Adrenal gland (tissue), 12 donors: Measurements from ENCODE around the gene TEKT1. TPM values are rescaled to one million over a fixed set of nuclear protein-coding genes. Genes with fewer than 3 reads are reported as not detected.

ENCODE experiments used
- DNase-seq, 7 donors: peaks; one replicate each; pipeline ENCODE4 v3.0.0-alpha.2; 2019 to 2020
- H3K27ac ChIP-seq, 5 donors: fragments of 200-600 bp; sonication (generic) in 4 of 5; 1 replicate in 3 of 5; 2 replicates in 2 of 5; pipeline versions ENCODE4 v1.5.1 to v1.8.0; 2016 to 2020; ENCODE audit warnings: mild to moderate bottlenecking in 1 of 5
- H3K27me3 ChIP-seq: fragments of 200-600 bp; 2 replicates; pipeline ENCODE4 v1.8.0; 2021
- H3K36me3 ChIP-seq, 2 donors: fragments of 200-600 bp; replicated peaks in 1 of 2; 1 replicate in 1 of 2; 2 replicates in 1 of 2; pipeline versions ENCODE4 v1.5.1 to v1.8.0; 2018 to 2022
- H3K4me1 ChIP-seq, 2 donors: fragments of 200-600 bp; replicated peaks in 1 of 2; 1 replicate in 1 of 2; 2 replicates in 1 of 2; pipeline versions ENCODE4 v1.5.1 to v1.8.0; 2018 to 2021
- H3K4me3 ChIP-seq, 4 donors: fragments of 200-600 bp; sonication (generic) in 3 of 4; one replicate each; pipeline ENCODE4 v1.5.1; 2016 to 2018
- H3K9me3 ChIP-seq, 3 donors: fragments of 200-600 bp; sonication (generic) in 1 of 3; replicated peaks in 1 of 3; 1 replicate in 2 of 3; 2 replicates in 1 of 3; pipeline versions ENCODE4 v1.5.1 to v1.8.0; 2016 to 2021
- POLR2A ChIP-seq, 2 donors: fragments of 450-650 bp; IDR thresholded peaks; one replicate each; pipeline ENCODE4 v1.6.1; 2017; ENCODE audit warnings: antibody characterized with exemption in 2 of 2, mild to moderate bottlenecking in 2 of 2, moderate library complexity in 1 of 2
- WGBS, 4 donors: extraction: QIAGEN DNeasy Blood & Tissue Kit in 2 of 4; methylation state at CpG; one replicate each; pipeline versions ENCODE4 v1.1.5 to v1.1.7; 2013 to 2017; 5-methylcytosine and 5-hydroxymethylcytosine counted together
- intact Hi-C, 2 donors: fragments of 100-400 bp; cut with DNase I; formaldehyde crosslinking; loops; one replicate each; pipeline versions ENCODE4 v1.14.1 to v1.15.0; 2022 to 2023
- polyA plus RNA-seq, 3 donors: library from polyadenylated mRNA; stranded (reverse); fragments of 200-250 nt in 2 of 3; fragments of 350-450 nt in 1 of 3; fragmentation: Illumina TruSeq in 1 of 3; extraction: RNeasy Lipid Tissue Mini Kit (QIAGEN cat#74804) in 1 of 3; gene quantifications; one replicate each; pipeline ENCODE4 v1.2.3, GENCODE V29; 2013 to 2014
- total RNA-seq, 9 donors: library from RNA; depleted of rRNA in 4 of 9; stranded (reverse); fragments of >200 nt in 4 of 9; fragments of 120-200 nt in 1 of 9; fragmentation: NEBNext Ultra II Directional in 1 of 9; extraction: Animal tissue kit (Norgen Biotek cat#: 25700) in 1 of 9; gene quantifications; one replicate each; pipeline versions ENCODE4 v1.1.0 to v1.2.4, GENCODE V29; 2013 to 2023
- TF ChIP-seq, protein P1 (sequence below), 6 experiments: fragments of 450-650 bp in 4 of 6; fragments of 200-600 bp in 2 of 6; sonication (generic) in 1 of 6; IDR thresholded peaks; 1 replicate in 5 of 6; 2 replicates in 1 of 6; pipeline versions ENCODE4 v1.5.1 to v1.8.0; 2016 to 2021; ENCODE audit warnings: antibody characterized with exemption in 6 of 6, mild to moderate bottlenecking in 2 of 6, moderate library complexity in 1 of 6
- donor health status: healthy with polysubstance abuse.
- donor health status: Bipolar disorder and iron deficiency.
- donor health status: DM: yes; HTN: yes; CAD: no.
- donor health status: DM: no; HTN: no; CAD: no.
- donor health status: DM: no; HTN: no; CAD: no.
- donor health status: DM: yes; HTN: yes; CAD: no.

The TEKT1 gene
- total and polyA plus RNA-seq, 12 donors: 0.06 to 0.55 (median 0.16) TPM; not detected in 8

- no peak for TF ChIP-seq POLR2A (IDR thresholded peaks at IDR 0.05)
- TF ChIP-seq, protein P1, sequence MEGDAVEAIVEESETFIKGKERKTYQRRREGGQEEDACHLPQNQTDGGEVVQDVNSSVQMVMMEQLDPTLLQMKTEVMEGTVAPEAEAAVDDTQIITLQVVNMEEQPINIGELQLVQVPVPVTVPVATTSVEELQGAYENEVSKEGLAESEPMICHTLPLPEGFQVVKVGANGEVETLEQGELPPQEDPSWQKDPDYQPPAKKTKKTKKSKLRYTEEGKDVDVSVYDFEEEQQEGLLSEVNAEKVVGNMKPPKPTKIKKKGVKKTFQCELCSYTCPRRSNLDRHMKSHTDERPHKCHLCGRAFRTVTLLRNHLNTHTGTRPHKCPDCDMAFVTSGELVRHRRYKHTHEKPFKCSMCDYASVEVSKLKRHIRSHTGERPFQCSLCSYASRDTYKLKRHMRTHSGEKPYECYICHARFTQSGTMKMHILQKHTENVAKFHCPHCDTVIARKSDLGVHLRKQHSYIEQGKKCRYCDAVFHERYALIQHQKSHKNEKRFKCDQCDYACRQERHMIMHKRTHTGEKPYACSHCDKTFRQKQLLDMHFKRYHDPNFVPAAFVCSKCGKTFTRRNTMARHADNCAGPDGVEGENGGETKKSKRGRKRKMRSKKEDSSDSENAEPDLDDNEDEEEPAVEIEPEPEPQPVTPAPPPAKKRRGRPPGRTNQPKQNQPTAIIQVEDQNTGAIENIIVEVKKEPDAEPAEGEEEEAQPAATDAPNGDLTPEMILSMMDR (IDR thresholded peaks at IDR 0.05): no peak
- Histone ChIP-seq H3K27me3 (no peaks in the 10 kb centered on the region), H3K4me1 (no peaks in the 10 kb centered on the region), H3K27ac (no peak overlapping the region), H3K9me3 (no peaks in the 10 kb centered on the region), H3K4me3 (no peak overlapping the region), H3K36me3 (no peaks in the 10 kb centered on the region)
- DNase-seq: no peak
- 77 to 79% (median 78%) methylated on average over 8 of the region's 8 CpGs for WGBS, 4 donors
- intact Hi-C loops: no loop called here
Observed at GRCh38 chr17:6797718-6798351, 33.7 kb downstream of the TEKT1 start.

- H3K36me3 ChIP-seq: no peaks in the 10 kb centered on the region
- H3K4me3 ChIP-seq: no peak overlapping the region
- intact Hi-C loops: no loop called here
- no peaks in the 10 kb centered on the region for H3K9me3 ChIP-seq
- no peaks in the 10 kb centered on the region for H3K27me3 ChIP-seq
- no peak for DNase-seq
- WGBS, 4 donors: 75 to 84% (median 77%) methylated on average over 2 of the region's 2 CpGs
- H3K4me1 ChIP-seq: no peaks in the 10 kb centered on the region
- TF ChIP-seq, protein P1 (IDR thresholded peaks at IDR 0.05): no peak
- no peak for TF ChIP-seq POLR2A (IDR thresholded peaks at IDR 0.05)
- no peak overlapping the region for H3K27ac ChIP-seq
Observed at GRCh38 chr17:6796887-6797490, 34.5 kb downstream of the TEKT1 start.

DNA sequence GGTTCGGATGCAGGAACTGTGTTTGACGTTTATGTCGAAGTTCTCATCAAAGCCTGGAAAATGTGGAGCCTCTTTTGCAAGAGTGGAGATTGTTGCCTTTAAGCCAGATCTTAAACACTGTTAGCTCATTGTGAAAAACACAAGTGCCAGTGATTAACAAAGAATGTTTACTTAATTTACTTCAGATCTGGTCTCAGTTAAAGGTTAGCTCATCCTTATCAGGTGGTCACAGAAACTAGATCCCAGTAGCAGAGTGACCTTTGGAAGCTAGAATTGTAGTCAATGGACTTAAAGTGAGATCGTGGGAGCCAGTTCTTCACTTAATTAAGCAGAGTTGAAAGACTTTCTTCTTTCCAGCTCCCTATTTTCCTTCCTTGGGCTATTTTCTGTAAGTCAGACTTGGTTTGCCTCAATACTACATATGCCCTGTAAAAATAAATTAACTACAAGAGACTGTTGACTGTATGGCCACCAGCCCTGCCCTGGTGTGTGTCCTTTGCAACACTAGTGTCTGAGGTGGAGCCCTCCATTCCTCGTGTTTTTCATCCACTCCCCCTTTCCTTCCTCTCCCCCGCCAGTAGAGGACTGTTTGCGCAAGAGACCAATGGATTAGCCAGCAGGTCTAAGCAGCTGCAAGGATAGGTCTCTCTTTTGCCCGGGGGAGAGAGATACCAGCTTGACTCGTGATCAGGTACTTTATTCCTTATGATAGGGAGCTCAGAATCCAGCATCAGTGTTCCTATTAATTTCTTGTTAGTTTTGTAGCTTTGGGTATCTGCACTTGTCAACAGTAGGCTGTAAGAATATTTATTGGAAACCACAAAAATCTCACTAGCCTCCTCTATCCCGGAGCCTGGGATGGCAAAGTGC lies 35.3 kb downstream of the TEKT1 start:
- Histone ChIP-seq H3K36me3 (no peaks in the 10 kb centered on the region), H3K9me3 (no peaks in the 10 kb centered on the region), H3K4me1 (no peaks in the 10 kb centered on the region), H3K4me3 (no peak overlapping the region), H3K27me3 (peaks cover 5% of the 10 kb centered on the region), H3K27ac (no peak overlapping the region)
- DNase-seq: no peak
- no peak for TF ChIP-seq POLR2A (IDR thresholded peaks at IDR 0.05)
- TF ChIP-seq, protein P1 (IDR thresholded peaks at IDR 0.05): no peak
- WGBS, 4 donors: 65 to 71% (median 68%) methylated on average over 10 of the region's 10 CpGs
- intact Hi-C loops: no loop called here

GRCh38 chr17:6793748-6794493 lies 37.6 kb downstream of the TEKT1 start:
- WGBS, 4 donors: 60 to 74% (median 67%) methylated on average over 5 of the region's 5 CpGs
- H3K27me3 ChIP-seq: peaks cover 6% of the 10 kb centered on the region
- intact Hi-C loops: no loop called here
- H3K4me3 ChIP-seq: no peak overlapping the region
- no peak for DNase-seq
- no peaks in the 10 kb centered on the region for H3K9me3 ChIP-seq
- TF ChIP-seq, protein P1 (IDR thresholded peaks at IDR 0.05): no peak
- no peak for TF ChIP-seq POLR2A (IDR thresholded peaks at IDR 0.05)
- no peaks in the 10 kb centered on the region for H3K4me1 ChIP-seq
- no peak overlapping the region for H3K27ac ChIP-seq
- H3K36me3 ChIP-seq: no peaks in the 10 kb centered on the region
